Measurements from ENCODE around the gene KCNQ1.

GRCh38 chr11:2527621-2528291, 82.9 kb downstream of the KCNQ1 start:
- TF ChIP-seq, protein P1, sequence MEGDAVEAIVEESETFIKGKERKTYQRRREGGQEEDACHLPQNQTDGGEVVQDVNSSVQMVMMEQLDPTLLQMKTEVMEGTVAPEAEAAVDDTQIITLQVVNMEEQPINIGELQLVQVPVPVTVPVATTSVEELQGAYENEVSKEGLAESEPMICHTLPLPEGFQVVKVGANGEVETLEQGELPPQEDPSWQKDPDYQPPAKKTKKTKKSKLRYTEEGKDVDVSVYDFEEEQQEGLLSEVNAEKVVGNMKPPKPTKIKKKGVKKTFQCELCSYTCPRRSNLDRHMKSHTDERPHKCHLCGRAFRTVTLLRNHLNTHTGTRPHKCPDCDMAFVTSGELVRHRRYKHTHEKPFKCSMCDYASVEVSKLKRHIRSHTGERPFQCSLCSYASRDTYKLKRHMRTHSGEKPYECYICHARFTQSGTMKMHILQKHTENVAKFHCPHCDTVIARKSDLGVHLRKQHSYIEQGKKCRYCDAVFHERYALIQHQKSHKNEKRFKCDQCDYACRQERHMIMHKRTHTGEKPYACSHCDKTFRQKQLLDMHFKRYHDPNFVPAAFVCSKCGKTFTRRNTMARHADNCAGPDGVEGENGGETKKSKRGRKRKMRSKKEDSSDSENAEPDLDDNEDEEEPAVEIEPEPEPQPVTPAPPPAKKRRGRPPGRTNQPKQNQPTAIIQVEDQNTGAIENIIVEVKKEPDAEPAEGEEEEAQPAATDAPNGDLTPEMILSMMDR (IDR thresholded peaks at IDR 0.05; ENCODE audit: extremely low read depth in 1 of 2, insufficient read depth in 1 of 2, low read depth in 1 of 2, low read length in 2 of 2): no peak
- TF ChIP-seq, protein P2, sequence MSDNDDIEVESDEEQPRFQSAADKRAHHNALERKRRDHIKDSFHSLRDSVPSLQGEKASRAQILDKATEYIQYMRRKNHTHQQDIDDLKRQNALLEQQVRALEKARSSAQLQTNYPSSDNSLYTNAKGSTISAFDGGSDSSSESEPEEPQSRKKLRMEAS (IDR thresholded peaks at IDR 0.05; ENCODE audit: insufficient read depth, insufficient read length): no peak
- no peak for TF ChIP-seq POLR2A (IDR thresholded peaks at IDR 0.05; ENCODE audit: low read depth, low read length)
- TF ChIP-seq JUN (IDR thresholded peaks at IDR 0.05; ENCODE audit: borderline replicate concordance, insufficient read depth, insufficient read length, low read depth): no peak
- TF ChIP-seq POLR2AphosphoS5 (IDR thresholded peaks at IDR 0.05; ENCODE audit: insufficient read depth, low read depth, low read length): no peak
- TF ChIP-seq EZH2 (IDR thresholded peaks at IDR 0.05; ENCODE audit: borderline replicate concordance, low read depth, low read length, severe bottlenecking): no peak
- no peak for TF ChIP-seq FOS (IDR thresholded peaks at IDR 0.05; ENCODE audit: borderline replicate concordance, insufficient read depth, low read length)
- no peak for TF ChIP-seq MYC (IDR thresholded peaks at IDR 0.05; ENCODE audit: low read depth, low read length)
